GM21367 (cell line): Measurements from ENCODE around the gene SYNM.
A peak's percentile ranks its signal among the peaks of the same experiment; 100 is the strongest.
"Not testable (repeated sequence)": the region's sequence is repeated elsewhere in the genome, so short reads cannot be mapped to it uniquely, and the experiment has no call there.

ENCODE experiments used
- ATAC-seq: cut with Tn5 transposase; IDR thresholded peaks from one replicate; pipeline ENCODE4 v1.9.1; 2021; ENCODE audit not compliant: unreplicated experiment

The SYNM gene

DNA sequence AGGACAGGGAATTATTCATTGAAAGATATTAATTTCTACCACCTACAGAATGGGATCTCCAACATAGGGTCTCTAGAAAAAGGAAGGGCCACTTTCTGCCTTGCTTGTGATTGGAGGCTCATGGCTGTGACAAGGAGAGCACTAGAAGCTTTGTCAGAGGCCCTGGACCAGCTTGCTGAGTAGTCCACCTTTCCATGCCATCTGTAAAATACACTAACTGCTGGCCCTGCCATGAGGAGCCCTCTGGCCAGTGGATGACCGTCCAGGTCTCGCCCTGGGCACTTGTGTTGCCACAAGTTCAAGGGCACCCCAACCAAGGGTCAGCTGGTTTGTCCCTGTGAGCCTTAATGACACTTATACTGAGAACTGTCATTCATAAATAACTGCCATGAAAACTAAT is 1.6 kb upstream of the SYNM start:
- no peak for ATAC-seq

DNA sequence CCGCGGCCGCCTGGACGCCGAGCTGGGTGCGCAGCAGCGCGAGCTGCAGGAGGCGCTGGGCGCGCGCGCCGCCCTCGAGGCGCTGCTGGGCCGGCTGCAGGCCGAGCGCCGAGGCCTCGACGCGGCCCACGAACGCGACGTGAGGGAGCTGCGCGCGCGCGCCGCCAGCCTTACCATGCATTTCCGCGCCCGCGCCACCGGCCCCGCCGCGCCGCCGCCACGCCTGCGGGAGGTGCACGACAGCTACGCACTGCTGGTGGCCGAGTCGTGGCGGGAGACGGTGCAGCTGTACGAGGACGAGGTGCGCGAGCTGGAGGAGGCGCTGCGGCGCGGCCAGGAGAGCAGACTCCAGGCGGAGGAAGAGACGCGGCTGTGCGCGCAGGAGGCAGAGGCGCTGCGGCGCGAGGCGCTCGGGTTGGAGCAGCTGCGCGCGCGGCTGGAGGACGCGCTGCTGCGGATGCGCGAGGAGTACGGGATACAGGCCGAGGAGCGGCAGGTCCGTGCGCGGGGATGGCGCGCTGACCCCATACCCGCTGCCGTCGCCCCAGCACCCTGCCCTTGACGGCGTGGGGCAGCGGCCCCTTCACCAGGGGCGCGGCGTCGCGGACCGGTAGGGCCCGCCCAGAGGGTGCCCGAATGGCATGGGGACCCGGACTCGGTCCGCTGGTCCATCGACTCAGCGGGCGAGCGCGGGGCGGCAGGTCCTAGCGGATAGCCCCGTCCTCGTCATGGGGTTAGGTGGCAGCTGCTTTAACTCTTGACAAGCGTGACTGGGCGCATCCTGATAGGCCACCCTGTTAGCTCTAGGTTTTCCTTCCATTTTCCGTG is 848 bp downstream of the SYNM start:
- ATAC-seq = peak; percentile 38

DNA sequence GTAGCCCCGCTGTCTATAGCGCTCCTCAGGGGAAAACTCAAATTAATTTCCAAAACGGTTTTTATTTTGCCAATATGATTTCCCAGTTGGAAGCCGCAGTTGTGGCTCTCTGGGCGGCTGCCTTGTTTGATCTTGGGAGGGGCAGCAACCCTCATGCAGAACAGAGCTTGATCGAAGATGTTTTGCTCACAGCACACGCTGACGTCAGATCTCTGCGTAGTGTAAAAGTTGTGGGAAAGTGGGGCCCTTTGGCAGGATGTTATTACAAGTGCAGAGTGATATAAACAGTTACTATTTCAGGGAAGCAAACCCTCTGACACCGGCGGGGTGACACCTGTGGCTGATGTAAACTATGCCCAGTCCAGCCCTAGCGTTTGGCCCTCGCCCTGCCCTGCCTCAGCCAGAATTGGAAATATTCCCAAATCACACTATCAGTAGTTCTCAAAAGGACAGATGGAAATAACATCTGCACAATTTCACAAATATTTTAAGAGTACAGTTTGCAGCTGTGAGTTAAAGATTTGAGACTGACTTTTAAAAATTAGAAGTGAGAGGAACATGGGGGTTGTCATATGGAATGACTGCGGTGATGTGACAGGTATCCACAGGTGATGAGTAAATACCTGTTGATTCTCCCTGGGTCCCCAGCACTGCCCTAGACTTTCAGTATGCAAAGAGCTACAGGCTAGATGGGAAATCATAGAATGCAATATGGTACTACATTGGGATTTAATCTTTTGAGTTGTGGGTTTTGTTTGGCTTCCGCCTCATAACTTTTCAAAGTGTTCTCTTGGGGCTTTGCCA is 1.7 kb downstream of the SYNM start:
- no peak for ATAC-seq

DNA sequence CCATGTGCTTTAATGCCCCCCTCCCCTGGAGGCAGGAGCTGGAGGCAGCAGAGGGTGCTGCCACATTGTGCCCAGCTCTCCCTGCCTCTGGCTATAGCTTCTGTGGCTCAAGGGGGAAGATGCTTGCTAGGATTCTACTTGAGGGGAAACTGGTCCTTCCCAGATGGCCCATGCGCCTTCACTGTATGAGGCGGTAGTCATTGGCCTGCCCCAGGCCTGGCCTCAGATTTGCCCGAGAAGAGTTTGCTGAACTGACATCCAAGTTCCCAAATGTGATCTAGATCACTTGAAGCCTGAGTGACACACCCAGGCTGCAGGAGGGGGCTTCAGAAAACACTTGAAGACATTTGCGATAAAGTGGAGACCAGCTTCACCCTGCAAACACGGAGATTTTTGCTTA is 4.1 kb downstream of the SYNM start:
- ATAC-seq = no peak

DNA sequence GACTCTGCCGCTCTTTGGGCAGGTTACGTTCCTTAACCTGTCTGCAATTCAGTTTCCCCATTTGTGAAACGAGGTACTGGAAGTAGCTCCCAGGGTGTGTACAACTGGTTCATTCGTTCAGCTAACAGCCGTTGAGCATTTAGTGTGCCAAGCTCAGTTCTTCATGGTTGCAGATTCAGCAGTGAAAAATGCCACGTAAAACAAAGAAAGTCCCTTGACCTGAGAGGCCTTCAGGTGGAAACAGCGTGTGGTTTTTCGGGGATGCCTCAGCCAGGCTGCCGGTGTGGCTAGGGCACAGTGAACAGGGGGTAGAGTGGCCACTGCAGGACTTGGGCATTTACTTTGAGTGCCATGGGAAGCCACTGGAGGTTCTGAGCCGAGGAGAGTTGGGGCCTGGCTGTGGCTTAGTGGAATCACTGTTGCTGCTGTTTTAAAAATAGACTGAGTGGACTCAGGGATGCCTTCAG is 4.7 kb downstream of the SYNM start:
- ATAC-seq = no peak

DNA sequence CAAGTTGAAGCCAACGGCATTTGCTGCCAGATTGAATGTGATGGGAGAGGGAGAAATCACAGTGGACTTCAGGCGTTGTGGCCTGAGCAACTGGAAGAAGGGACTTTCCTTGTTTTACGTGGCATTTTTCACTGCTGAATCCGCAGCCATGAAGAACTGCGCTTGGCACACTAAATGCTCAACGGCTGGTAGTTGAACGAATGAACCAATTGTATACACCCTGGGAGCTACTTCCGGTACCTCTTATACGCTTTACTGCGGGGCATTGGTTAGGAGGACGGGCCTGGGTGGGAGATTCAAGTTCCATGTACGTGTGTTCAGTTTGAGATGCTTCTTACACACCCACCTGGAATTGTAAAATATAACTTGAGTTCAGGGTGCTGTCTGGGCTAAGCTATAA is 5.2 kb downstream of the SYNM start:
- no peak for ATAC-seq

DNA sequence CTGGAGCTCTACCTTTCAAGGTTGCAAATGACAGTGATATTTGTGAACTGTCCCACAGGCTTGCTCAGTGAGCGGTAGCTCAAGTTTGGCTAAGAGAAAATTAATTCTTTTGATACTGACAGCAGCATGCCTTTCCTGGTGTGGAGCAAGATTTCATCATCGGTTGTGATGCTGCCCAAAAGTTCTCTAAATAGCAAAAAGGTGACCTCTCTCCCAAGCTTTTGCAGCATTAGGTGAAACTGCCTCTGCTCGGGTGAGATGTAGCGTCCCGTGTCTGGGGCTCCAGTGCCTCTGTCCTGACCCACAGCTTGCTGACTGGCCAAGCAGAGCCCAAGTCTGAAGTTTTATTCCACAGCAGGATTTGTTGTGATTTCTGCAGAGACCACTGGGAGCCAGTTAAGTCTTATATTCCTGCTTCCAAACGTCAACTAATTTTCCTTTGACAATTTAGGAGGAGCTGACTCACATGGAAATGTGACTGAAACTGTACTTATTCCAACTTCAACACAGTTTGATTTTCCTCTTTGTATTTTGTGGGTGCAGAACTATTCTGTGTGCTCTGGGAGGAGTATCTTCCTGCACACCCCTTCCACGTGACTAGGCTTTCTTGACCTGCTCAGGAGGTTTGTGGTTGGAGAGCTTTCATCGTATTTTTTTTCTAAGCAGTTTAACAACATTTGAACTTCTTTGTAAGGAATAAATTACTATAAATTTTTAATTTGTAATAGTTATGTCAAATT is 5.9 kb downstream of the SYNM start:
- no peak for ATAC-seq

DNA sequence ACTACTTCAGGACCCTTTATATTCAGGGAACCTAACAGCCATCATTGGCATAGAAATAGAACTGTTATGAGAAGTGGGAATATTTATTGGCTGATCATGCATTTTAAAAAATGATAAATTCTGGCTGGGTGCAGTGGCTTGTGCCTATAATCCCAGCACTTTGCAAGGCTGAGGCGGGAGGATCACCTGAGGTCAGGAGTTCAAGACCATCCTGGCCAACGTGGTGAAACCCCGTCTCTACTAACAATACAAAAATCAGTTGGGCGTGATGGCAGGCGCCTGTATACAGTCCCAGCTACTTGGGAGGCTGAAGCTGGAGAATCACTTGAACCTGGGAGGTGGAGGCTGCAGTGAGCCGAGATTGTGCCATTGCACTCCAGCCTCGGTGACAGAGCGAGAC is 6.8 kb downstream of the SYNM start:
- ATAC-seq = not testable (repeated sequence)

DNA sequence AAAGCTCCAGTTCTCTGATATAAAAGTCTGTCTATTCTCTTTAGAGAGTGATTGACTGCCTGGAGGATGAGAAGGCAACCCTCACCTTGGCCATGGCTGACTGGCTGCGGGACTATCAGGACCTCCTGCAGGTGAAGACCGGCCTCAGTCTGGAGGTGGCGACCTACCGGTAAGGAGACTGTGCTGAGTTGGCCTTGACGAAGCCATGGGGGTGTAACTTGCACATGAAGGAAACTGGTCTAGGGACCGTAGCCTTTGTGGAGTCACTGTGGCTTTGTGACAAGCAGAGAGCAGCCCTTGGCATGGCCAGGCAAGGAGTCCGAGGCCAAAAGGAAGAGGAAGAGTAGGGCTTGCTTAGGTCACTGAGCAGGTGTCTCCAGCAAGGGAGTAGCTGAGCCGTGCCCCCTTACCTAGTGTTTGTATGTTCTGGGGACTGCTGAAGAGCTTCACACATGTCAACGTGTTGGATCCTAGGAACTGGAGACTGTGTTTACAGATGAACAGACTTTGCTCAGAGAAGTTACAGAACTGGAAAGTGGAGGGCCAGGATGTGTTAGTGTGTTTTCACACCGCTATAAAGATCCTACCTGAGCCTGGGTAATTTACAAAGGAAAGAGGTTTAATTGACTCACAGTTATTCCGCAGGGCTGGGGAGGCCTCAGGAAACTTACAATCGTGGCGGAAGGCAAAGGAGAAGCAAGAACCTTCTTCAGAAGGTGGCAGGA is 8.8 kb downstream of the SYNM start:
- ATAC-seq = no peak

DNA sequence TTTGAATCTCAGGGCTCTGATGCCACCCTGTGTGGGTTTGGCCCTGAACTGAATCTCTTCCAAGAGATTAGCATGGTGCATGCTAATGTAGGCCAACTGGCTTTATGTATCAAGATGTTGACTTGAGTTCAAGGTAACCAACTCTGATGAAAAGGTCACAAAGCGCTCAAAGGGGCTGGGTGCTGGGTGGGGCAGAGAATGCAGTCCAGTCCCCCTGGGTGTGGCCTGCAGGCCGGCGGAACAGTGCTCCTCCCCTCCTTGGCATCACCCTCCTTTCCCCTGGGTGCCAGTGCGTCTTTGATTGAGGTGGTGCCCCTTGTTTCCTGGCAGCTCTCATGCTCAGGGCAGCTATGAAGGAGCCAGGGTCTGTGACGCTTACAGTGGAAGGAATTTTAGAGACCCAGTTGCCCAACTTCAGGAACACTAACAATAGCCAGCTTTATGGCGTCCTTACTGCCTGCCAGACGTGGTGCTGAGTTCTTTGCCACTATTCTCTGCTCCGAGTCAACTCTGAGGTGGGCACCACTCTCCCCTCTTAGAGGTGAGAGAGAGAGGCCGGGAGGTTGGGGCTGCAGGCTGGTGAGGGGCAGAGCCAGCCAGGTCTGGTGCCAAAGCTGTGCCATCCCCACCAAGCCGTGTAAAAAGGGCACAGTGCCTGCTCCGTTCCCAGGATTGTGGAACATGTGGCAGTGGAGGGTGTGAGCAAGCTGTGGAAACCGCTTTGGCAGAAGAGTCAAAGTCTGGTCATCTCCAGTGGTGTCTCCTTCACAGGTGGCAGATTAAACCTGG is 9.8 kb downstream of the SYNM start:
- no peak for ATAC-seq

DNA sequence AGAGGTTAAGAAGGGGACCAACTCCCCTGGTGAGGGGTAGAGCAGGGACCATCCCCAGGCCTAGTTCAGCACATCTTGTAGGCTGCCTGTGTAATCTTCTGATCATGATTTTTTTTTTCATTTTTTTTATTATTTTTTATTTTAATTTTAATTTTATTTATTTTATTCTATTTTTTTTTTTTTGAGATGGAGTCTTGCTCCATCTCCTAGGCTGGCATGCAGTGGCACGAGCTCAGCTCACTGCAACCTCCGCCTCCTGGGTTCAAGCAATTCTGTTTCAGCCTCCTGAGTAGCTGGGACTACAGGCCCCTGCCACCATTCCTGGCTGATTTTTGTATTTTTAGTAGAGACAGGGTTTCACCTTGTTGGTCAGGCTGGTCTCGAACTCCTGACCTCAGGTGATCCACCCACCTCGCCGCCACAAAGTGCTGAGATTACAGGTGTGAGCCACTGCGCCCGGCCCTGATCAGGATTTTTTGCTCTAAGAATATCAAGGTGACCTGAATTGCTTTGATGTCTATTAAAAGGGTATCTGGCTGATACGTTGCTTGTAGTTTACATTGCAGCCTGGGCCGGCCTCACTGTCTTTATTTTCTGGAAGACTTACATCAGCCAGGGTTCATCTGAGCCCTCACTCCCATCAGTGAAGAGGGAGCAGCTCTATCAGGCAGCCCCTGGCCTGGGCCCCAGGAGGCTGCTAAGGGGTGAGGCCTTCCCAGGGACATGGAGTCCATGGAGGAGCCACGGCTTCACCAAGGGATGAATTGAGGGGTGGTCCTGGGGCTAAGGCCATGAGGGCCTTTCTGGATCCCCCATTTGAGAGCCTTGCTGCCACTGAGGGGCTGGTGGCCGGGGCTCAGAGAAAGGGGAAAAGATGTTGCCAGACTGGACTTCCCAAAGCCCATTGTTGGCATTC is 10.7 kb downstream of the SYNM start:
- no peak for ATAC-seq

DNA sequence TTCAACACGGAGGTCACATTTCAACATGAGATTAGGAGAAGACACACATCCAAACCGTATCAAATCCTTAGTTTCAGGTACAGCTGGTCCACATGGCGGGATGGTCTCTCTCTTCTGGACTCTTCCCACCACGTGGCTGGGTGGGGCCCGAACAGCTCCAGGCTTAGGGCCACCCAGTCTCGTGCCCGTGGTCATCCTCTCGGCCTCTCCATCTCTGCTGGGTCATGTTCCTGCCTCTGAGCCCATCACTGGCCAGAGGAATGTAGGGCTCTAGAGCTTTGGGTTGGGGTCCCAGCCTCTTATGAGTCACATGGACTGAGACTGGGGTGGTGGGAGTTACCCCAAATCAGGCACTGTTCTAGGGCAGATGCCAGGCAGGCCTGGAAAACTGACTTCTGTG is 12.2 kb downstream of the SYNM start:
- no peak for ATAC-seq

DNA sequence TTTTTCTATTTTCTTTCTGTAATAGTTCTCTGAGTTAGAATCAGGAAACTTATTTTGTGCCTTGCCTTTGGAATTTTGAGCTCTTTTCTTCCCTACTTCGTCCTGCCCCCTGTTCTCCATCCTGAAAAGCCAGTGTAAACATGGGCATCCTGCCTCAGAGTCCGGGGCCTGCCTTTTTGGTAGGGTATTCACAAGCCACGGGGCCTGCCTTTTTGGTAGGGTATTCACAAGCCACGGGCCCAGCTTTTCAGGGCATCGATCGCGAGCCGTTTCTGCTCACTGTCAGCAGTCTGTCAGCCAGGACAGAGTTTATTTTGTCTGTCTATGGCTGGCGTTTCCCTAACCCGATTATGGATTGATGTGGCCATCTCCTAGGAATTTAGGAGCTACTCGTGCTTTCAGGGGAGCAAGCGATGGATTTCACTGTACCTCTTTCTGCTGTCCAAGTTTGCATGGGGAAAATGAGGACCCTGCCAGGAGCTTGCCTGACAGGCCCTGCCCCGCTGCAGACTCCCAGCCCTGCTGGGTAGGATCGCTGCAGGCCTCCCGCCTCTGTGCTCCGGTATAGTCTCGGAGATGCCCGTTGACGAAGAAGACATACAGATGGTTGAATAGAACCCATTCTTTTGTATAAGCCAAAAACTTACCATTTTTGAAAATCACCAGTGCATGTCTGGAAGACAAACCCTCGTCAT is 12.8 kb downstream of the SYNM start:
- ATAC-seq = no peak

DNA sequence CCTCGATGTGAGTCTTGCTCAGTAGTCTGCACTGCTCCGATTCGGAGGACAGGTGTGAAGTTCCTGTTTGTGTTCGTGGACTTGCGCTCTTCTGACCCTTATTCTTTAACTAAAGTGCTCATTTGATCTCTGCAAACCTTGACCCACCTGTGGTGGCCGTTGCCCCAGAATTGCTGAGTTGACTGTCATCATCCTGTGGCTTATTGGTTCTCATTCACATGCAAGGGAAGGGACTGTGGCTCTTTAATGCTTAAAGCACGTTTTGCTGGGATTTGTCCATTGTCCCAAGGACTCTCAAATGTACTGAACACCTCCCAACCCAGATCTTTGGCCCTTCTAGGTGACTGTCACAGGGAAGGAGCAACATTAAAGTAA is 13.4 kb downstream of the SYNM start:
- no peak for ATAC-seq

DNA sequence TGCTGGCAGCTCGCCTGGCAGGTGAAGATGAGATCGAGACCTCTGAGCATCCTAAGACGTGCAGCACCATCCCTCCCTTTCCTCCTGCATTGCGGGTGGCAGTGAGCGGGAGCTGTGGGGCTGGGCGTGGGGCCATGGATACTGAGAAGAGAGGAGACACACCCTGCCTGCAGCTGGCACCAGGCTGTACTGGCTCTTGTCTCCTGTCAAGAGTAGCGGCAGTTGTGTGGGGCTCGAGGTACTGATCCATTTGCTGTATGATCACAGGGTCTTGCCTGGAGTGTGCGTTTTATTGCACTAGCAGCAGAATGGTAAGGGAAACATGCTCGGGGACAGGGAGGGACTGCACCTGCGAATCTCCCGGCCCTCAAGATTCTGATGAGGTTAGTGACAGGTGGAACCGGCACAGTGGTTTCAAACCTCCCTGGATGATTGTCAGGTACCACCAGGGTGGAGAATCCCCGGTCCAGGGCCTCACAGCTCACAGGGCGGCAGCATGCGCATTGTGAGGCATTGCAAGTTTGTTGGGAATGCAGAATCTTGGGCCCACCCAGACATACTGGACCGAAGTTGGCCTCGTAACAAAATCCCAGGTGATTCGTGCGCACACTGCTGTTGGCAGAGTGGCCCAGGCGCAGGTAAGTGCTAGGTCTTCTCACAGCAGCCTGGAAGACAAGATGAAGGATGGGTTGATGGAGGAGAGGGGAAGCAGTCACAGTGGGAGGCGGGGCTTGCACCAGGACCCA is 14.1 kb downstream of the SYNM start:
- ATAC-seq = no peak

DNA sequence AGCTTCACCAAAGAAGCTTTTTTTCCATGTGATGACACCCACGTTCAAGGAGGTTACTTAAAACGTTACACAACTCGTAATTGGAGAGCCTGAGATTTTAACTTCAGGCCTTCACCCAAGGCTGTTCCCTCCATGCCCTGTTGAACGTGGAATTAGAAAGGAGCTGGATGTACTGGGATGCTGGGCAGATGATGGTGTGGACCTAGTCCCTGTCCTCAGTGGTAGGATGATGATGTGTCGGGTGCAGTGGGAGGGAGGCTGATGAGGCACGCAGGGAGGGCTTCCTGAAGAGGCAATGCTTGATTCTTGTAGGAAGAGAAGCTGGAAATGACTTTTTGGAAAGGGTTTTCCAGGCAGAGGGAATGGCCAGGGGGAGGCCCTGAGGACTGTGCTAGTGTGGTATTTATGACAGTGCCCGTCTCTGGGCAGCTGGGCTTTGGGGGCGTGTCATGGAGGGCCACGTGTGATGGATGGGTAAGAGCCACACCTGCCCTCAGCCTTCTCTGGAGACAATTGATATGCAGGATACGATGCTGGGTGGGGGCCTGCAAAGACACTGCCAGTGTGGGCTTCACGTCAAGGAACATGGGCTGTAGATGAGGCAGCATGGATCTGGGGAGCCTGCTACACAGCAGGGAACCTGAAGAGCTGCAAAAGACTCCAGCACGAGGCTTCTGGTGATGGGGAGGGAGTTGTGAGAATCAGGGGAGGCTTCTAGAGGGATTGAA is 15.3 kb downstream of the SYNM start:
- ATAC-seq = no peak

DNA sequence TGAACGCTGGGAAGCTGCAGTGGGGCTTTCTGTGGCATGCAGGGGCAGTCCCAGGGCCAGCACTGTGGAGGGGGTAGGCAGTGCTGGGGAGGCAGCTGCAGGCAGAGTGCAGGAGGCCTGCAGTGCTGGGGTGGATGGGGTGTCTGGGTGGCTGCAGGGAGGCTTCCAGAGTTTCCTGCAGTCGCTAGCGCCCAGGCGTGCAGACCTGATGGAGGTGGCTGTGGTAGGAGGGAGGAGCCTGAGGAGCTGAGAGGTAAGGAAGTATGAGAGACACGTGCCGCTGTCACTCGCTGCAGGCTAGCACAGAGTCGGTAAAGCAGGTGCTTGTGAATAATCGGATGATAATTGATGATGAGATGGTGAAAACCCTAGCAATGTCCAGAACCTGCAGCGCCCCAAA is 16.3 kb downstream of the SYNM start:
- no peak for ATAC-seq
